ENCODE measurements around the gene TBCK.

DNA sequence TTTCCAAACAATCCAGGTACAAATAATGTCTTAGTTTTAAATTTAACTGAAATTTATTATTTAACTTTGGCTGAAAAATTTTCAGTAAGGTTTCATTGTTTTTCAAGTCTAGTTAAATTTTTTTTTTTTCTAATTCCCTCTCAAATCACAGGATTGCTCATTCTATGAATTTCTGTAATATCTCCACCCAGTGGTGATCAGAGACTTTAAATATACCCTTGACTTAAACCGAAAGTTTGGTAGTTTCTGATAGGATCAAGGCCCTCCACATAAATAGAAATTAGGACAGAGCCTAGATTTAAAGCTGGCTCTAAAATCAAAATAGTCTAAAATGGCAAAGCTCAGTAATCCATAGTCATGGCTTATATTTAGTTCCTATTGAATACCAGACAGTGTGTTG is 175.4 kb downstream of the TBCK start:
- TF ChIP-seq EZH2 (IDR thresholded peaks at IDR 0.05) (no peak), POLR2AphosphoS5 (IDR thresholded peaks at IDR 0.05; ENCODE audit: borderline replicate concordance, low read depth, low read length) (no peak)

Data from SK-N-MC (cell line).